Colon (tissue), 2 donors: ENCODE measurements around the gene PPM1H.
"Not testable (repeated sequence)": the region's sequence is repeated elsewhere in the genome, so short reads cannot be mapped to it uniquely, and the experiment has no call there.

Source experiments
- FAIRE-seq: peaks from 2 replicates; lab custom pipeline; 2012; peaks lifted over from hg19 to GRCh38; lab: Jason Lieb, UNC
- donor health status: control.
- donor health status: control.

Gene PPM1H

GRCh38 chr12:62767496-62767895, 167.5 kb downstream of the PPM1H start:
- FAIRE-seq = no peak

GRCh38 chr12:62766496-62766895, 168.5 kb downstream of the PPM1H start:
- FAIRE-seq = no peak

GRCh38 chr12:62763861-62764645, 170.9 kb downstream of the PPM1H start:
- no peak for FAIRE-seq

- no peak for FAIRE-seq
Observed at GRCh38 chr12:62763312-62763711, 171.6 kb downstream of the PPM1H start.

GRCh38 chr12:62762645-62763044, 172.3 kb downstream of the PPM1H start:
- no peak for FAIRE-seq

GRCh38 chr12:62761658-62762057, 173.3 kb downstream of the PPM1H start:
- no peak for FAIRE-seq

- no peak for FAIRE-seq
Observed at GRCh38 chr12:62760779-62761178, 174.2 kb downstream of the PPM1H start.

GRCh38 chr12:62760341-62760740, 174.6 kb downstream of the PPM1H start:
- not testable (repeated sequence) for FAIRE-seq

- no peak for FAIRE-seq
Observed at GRCh38 chr12:62758216-62758615, 176.7 kb downstream of the PPM1H start.

GRCh38 chr12:62757048-62757447, 177.9 kb downstream of the PPM1H start:
- FAIRE-seq = no peak

GRCh38 chr12:62754706-62755105, 180.2 kb downstream of the PPM1H start:
- FAIRE-seq = no peak

- no peak for FAIRE-seq
Observed at GRCh38 chr12:62751810-62752155, 183.2 kb downstream of the PPM1H start.

GRCh38 chr12:62750941-62751809, 183.8 kb downstream of the PPM1H start:
- no peak for FAIRE-seq

- no peak for FAIRE-seq
Observed at GRCh38 chr12:62749586-62749985, 185.4 kb downstream of the PPM1H start.

GRCh38 chr12:62748941-62749468, 185.9 kb downstream of the PPM1H start:
- no peak for FAIRE-seq

GRCh38 chr12:62744551-62744950, 190.4 kb downstream of the PPM1H start:
- no peak for FAIRE-seq

- FAIRE-seq = no peak
Observed at GRCh38 chr12:62739266-62740015, 195.5 kb downstream of the PPM1H start.

GRCh38 chr12:62738616-62739015, 196.3 kb downstream of the PPM1H start:
- no peak for FAIRE-seq

GRCh38 chr12:62738105-62738504, 196.8 kb downstream of the PPM1H start:
- FAIRE-seq = no peak

GRCh38 chr12:62737615-62738014, 197.3 kb downstream of the PPM1H start:
- no peak for FAIRE-seq

GRCh38 chr12:62737188-62737587, 197.8 kb downstream of the PPM1H start:
- FAIRE-seq = no peak

- no peak for FAIRE-seq
Observed at GRCh38 chr12:62736596-62736995, 198.4 kb downstream of the PPM1H start.
